Activated B cell treated with CpG ODN at 0.5 μM for 24 hours (primary cell): ENCODE measurements around the gene CUX1. TPM values are rescaled to one million over a fixed set of nuclear protein-coding genes. Genes with fewer than 3 reads are reported as not detected.

Experiments
- ATAC-seq: fragments of 200-7000 bp; cut with Tn5 transposase; one replicate; pipeline ENCODE4 v1.10.0; 2021; ENCODE audit warnings: low read depth, mild to moderate bottlenecking, moderate library complexity
- CTCF ChIA-PET: fragments of 350-600 bp; sonication (Branson Sonifier 250); formaldehyde crosslinking; loops from one replicate; lab custom pipeline; 2021; ENCODE audit warnings: antibody characterized with exemption; lab: Charles Lee
- POLR2A ChIA-PET: fragments of 350-600 bp; sonication (Branson Sonifier 250); formaldehyde crosslinking; loops from one replicate; lab custom pipeline; 2021; ENCODE audit warnings: antibody characterized with exemption; lab: Charles Lee
- DNase-seq: peaks from one replicate; pipeline ENCODE4 v3.0.0; 2022
- H3K27ac Mint-ChIP-seq: one replicate; pipeline ENCODE4 v1.8.0; 2020; ENCODE audit warnings: mixed read lengths
- H3K27me3 Mint-ChIP-seq: one replicate; pipeline ENCODE4 v1.8.0; 2021; ENCODE audit warnings: mixed read lengths
- H3K36me3 Mint-ChIP-seq: one replicate; pipeline ENCODE4 v1.8.0; 2021; ENCODE audit warnings: low read depth, mixed read lengths
- H3K4me1 Mint-ChIP-seq: one replicate; pipeline ENCODE4 v1.8.0; 2021; ENCODE audit warnings: mixed read lengths
- H3K4me3 Mint-ChIP-seq: one replicate; pipeline ENCODE4 v1.8.0; 2020; ENCODE audit warnings: mild to moderate bottlenecking, mixed read lengths
- H3K9me3 Mint-ChIP-seq: one replicate; pipeline ENCODE4 v1.8.0; 2020; ENCODE audit warnings: mixed read lengths
- CTCF ChIP-seq: fragments of 200-600 bp; IDR thresholded peaks from one replicate; pipeline ENCODE4 v1.8.0; 2022; ENCODE audit warnings: antibody characterized with exemption, mild to moderate bottlenecking
- intact Hi-C: fragments of 100-400 bp; cut with micrococcal nuclease; formaldehyde crosslinking; loops from one replicate; pipeline ENCODE4 v1.15.1; 2024
- total RNA-seq: library from RNA; stranded (reverse); gene quantifications from 2 replicates; pipeline ENCODE4 v1.2.3, GENCODE V29; 2022

The CUX1 gene
- total RNA-seq, 1 donor from 2014 or later: 61.7 TPM

GRCh38 chr7:102094316-102094650, 276.9 kb downstream of the CUX1 start:
- CTCF ChIA-PET: no interaction called here
- peaks cover 4% of the 10 kb centered on the region for H3K9me3 Mint-ChIP-seq
- no peak for TF ChIP-seq CTCF
- intact Hi-C loops: no loop called here
- H3K4me1 Mint-ChIP-seq: no peaks in the 10 kb centered on the region
- DNase-seq (no peak), ATAC-seq (no peak)
- no peak overlapping the region for H3K27ac Mint-ChIP-seq
- peaks cover 23% of the 10 kb centered on the region for H3K36me3 Mint-ChIP-seq
- H3K4me3 Mint-ChIP-seq: no peak overlapping the region
- POLR2A ChIA-PET: interaction anchor here (0.6 kb wide), 2 partner anchors 183 to 350 kb away, joined by 4 read pairs; no protein-coding TSS in a partner anchor
- H3K27me3 Mint-ChIP-seq: no peaks in the 10 kb centered on the region

DNA sequence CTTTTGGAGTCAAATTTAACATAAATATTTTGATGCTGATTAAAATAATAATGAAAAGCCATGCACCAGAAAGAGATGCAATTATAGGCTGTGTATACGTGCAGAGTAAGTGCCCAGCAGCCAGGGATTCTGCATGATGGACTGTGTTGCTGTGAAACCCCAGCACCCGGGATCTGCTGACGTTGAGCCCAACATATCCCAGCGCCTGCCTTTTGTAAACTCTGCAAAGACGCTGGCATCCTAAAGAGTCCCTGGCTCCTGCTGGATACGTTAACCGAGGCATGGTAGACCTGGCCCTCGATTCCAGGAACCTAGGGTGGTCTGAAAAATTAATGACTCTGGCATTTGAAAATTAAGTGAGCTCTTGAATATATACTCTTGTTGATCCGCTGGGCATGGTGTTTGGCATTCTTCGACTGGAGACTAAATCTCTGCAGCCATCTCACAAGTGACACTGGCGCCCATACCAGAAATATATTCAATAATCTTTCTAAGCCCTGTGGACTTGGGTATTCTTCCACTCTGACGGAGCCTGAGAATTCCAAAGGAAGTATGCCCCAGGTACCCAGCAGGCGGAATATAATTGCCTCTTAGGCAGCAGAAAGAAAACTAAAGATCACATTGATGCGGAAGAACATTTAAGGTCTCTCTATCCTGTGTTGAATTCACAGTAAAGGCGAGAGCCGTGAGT, 278.0 kb downstream of the CUX1 start:
- Mint-ChIP-seq H3K4me3 (no peak overlapping the region), H3K27ac (no peak overlapping the region), H3K36me3 (peaks cover 26% of the 10 kb centered on the region), H3K9me3 (no peaks in the 10 kb centered on the region), H3K27me3 (no peaks in the 10 kb centered on the region), H3K4me1 (no peaks in the 10 kb centered on the region)
- DNase-seq: no peak
- ChIA-PET POLR2A (no interaction called here), CTCF (no interaction called here)
- no peak for ATAC-seq
- intact Hi-C loops: no loop called here
- TF ChIP-seq CTCF: no peak

- intact Hi-C loops: no loop called here
- no peak for ATAC-seq
- POLR2A ChIA-PET: no interaction called here
- Mint-ChIP-seq H3K27me3 (no peaks in the 10 kb centered on the region), H3K27ac (no peak overlapping the region), H3K9me3 (no peaks in the 10 kb centered on the region), H3K4me3 (no peak overlapping the region), H3K4me1 (no peaks in the 10 kb centered on the region), H3K36me3 (peaks cover 30% of the 10 kb centered on the region)
- CTCF ChIA-PET: no interaction called here
- no peak for TF ChIP-seq CTCF
- no peak for DNase-seq
Observed at GRCh38 chr7:102096012-102096332, 278.5 kb downstream of the CUX1 start.

- H3K27me3 Mint-ChIP-seq: no peaks in the 10 kb centered on the region
- H3K4me1 Mint-ChIP-seq: no peaks in the 10 kb centered on the region
- DNase-seq (no peak), ATAC-seq (no peak)
- TF ChIP-seq CTCF: no peak
- intact Hi-C loops: no loop called here
- POLR2A ChIA-PET: no interaction called here
- H3K27ac Mint-ChIP-seq: no peak overlapping the region
- H3K9me3 Mint-ChIP-seq: no peaks in the 10 kb centered on the region
- H3K4me3 Mint-ChIP-seq: no peak overlapping the region
- CTCF ChIA-PET: no interaction called here
- H3K36me3 Mint-ChIP-seq: peaks cover 36% of the 10 kb centered on the region
Observed at GRCh38 chr7:102096706-102097427, 279.4 kb downstream of the CUX1 start.

DNA sequence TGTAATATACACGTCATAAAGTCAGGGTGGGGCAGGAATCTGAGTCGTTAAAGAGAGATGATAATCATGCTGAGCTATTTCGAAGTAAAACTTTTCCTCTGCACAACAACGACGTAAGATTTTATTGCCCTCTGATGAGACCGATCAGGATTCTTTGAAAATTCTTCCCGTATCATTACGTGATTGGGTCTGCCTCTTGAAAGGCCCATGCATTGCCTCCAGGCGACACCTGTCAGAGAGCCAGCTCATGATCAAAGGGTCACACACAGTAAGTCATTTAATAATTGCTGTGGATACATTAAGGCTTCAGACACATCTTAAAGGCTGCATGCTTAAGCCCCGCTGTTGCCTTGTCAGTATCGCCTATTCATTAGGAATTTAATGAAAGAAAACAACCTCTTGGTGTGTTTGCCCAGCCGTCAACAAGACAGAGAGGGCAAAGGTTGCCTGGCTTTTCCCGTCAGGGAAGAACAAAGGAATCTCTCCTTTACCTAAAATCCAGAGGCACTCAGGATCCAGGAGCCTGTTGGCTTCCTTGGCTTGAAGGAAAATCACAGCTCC, 280.3 kb downstream of the CUX1 start:
- Mint-ChIP-seq H3K4me3 (no peak overlapping the region), H3K27ac (no peak overlapping the region), H3K4me1 (no peaks in the 10 kb centered on the region), H3K36me3 (peaks cover 34% of the 10 kb centered on the region), H3K27me3 (no peaks in the 10 kb centered on the region), H3K9me3 (no peaks in the 10 kb centered on the region)
- no peak for DNase-seq
- ChIA-PET POLR2A (no interaction called here), CTCF (no interaction called here)
- intact Hi-C loops: no loop called here
- no peak for TF ChIP-seq CTCF
- ATAC-seq: no peak
